Suprapubic skin (tissue), 3 donors: ENCODE results near the gene SMTNL2.

Source experiments
- POLR2AphosphoS5 ChIP-seq, 3 donors: sonication (generic); formaldehyde crosslinking; IDR thresholded peaks; one replicate each; pipeline ENCODE4 v1.6.1; 2017; ENCODE audit warnings: antibody characterized with exemption in 3 of 3
- TF ChIP-seq, protein P1 (sequence below), 2 donors: fragments of 200-600 bp in 1 of 2; fragments of 450-650 bp in 1 of 2; sonication (generic) in 1 of 2; IDR thresholded peaks; one replicate each; pipeline ENCODE4 v1.5.1; 2016 to 2019; ENCODE audit warnings: antibody characterized with exemption in 2 of 2, mild to moderate bottlenecking in 1 of 2, moderate library complexity in 1 of 2

DNA sequence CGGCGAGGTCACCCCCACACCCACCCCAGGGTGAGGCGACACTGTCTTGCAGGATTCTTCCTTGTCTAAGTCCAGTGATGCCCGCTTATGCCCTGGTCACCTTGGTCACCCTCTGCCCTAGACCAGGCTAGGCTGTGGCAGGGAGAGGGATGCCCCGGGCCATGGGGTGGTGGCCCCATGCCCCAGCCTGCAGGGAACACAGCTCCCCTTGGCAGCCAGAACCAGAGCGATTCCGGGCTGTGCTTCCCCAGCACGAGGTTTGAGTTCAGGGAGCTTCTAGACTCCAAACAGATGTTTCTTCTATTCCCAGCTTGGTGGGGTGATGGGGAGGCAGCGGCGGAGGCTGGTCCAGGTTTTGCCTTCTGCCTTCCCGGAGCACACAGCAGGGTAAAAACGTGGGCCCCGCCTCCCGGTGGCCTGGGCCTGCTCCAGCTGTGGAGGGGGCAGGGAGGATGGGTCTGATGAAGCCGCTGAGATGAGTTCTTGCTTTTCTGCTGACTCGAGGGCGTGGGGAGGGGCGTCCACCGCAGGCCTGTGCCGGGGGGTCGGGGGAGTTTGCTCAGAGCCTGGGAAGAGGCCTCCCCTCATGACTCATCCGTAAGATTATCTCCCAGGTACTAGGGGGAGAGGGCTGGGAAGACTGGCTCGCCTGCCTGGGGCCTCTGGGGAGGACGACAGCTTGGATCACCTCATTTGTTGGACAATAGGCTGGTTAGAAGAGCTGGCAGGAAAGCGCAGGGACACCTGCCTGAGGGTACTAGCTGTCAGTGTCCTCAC, 15.4 kb downstream of the SMTNL2 start:
- TF ChIP-seq, protein P1, sequence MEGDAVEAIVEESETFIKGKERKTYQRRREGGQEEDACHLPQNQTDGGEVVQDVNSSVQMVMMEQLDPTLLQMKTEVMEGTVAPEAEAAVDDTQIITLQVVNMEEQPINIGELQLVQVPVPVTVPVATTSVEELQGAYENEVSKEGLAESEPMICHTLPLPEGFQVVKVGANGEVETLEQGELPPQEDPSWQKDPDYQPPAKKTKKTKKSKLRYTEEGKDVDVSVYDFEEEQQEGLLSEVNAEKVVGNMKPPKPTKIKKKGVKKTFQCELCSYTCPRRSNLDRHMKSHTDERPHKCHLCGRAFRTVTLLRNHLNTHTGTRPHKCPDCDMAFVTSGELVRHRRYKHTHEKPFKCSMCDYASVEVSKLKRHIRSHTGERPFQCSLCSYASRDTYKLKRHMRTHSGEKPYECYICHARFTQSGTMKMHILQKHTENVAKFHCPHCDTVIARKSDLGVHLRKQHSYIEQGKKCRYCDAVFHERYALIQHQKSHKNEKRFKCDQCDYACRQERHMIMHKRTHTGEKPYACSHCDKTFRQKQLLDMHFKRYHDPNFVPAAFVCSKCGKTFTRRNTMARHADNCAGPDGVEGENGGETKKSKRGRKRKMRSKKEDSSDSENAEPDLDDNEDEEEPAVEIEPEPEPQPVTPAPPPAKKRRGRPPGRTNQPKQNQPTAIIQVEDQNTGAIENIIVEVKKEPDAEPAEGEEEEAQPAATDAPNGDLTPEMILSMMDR (IDR thresholded peaks at IDR 0.05): no peak
- no peak for TF ChIP-seq POLR2AphosphoS5 (IDR thresholded peaks at IDR 0.05)
